ENCODE data around the gene GET3.
A peak's percentile ranks its signal among the peaks of the same experiment; 100 is the strongest.

Gene GET3

DNA sequence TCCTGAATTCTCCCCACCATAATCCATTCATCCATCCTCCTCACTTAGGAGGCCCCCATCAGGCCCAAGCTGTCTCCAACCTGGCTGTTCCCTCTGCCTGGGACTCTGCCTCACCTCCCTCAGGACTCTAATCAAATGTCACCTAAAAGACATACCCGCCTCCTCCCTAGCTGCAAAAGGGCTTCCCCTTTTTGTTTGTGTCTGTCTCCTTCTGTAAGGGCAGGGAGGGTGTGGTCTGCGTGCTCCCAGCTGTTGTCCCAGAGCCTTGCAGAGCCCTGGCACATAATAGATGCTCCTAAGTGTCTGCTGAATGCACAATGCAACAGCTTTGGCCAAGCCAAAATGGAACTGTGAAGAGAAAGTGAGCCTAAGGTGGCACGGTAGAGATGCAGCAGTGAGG is 7.2 kb upstream of the GET3 start:
- Histone ChIP-seq H3K36me3 (ENCODE audit: control insufficient read depth, insufficient read depth, low read length) (peaks cover 35% of the 10 kb centered on the region), H3K4me1 (ENCODE audit: control insufficient read depth, insufficient read depth, low read length) (peaks cover 8% of the 10 kb centered on the region), H3K27me3 (ENCODE audit: control insufficient read depth, insufficient read depth, low read length) (no peaks in the 10 kb centered on the region), H3K9ac (ENCODE audit: low read depth, low read length) (no peak overlapping the region), H3K27ac (ENCODE audit: low read depth, low read length) (no peak overlapping the region), H3K9me3 (ENCODE audit: control insufficient read depth, insufficient read depth, low read length) (no peaks in the 10 kb centered on the region), H3K4me3 (ENCODE audit: low read depth, low read length) (no peak overlapping the region)

- no peak overlapping the region for H3K9ac ChIP-seq (ENCODE audit: low read depth, low read length)
- peaks cover 8% of the 10 kb centered on the region for H3K4me1 ChIP-seq (ENCODE audit: control insufficient read depth, insufficient read depth, low read length)
- no peaks in the 10 kb centered on the region for H3K27me3 ChIP-seq (ENCODE audit: control insufficient read depth, insufficient read depth, low read length)
- no peak overlapping the region for H3K27ac ChIP-seq (ENCODE audit: low read depth, low read length)
- H3K36me3 ChIP-seq (ENCODE audit: control insufficient read depth, insufficient read depth, low read length), result peaks cover 35% of the 10 kb centered on the region
- H3K9me3 ChIP-seq (ENCODE audit: control insufficient read depth, insufficient read depth, low read length), result no peaks in the 10 kb centered on the region
- no peak overlapping the region for H3K4me3 ChIP-seq (ENCODE audit: low read depth, low read length)
Observed at GRCh38 chr19:12731337-12731736, 6.0 kb upstream of the GET3 start.

GRCh38 chr19:12733369-12734214 is 3.7 kb upstream of the GET3 start:
- Histone ChIP-seq H3K36me3 (ENCODE audit: control insufficient read depth, insufficient read depth, low read length) (peaks cover 36% of the 10 kb centered on the region), H3K9ac (ENCODE audit: low read depth, low read length) (peak overlapping the region; percentile 85), H3K4me1 (ENCODE audit: control insufficient read depth, insufficient read depth, low read length) (peaks cover 4% of the 10 kb centered on the region; the same call in 1 of the 2 replicates), H3K27ac (ENCODE audit: low read depth, low read length) (peak overlapping the region; percentile 92), H3K4me3 (ENCODE audit: low read depth, low read length) (peak overlapping the region; percentile 97), H3K27me3 (ENCODE audit: control insufficient read depth, insufficient read depth, low read length) (no peaks in the 10 kb centered on the region), H3K9me3 (ENCODE audit: control insufficient read depth, insufficient read depth, low read length) (no peaks in the 10 kb centered on the region)

GRCh38 chr19:12737835-12738351 is 596 bp downstream of the GET3 start:
- peak overlapping the region; percentile 94 for H3K27ac ChIP-seq (ENCODE audit: low read depth, low read length)
- H3K4me1 ChIP-seq (ENCODE audit: control insufficient read depth, insufficient read depth, low read length), result peaks cover 4% of the 10 kb centered on the region; the same call in 1 of the 2 replicates
- H3K9ac ChIP-seq (ENCODE audit: low read depth, low read length), result peak overlapping the region; percentile 98

GRCh38 chr19:12745166-12745897 is 8.0 kb downstream of the GET3 start:
- no peaks in the 10 kb centered on the region for H3K4me1 ChIP-seq (ENCODE audit: control insufficient read depth, insufficient read depth, low read length)
- H3K9ac ChIP-seq (ENCODE audit: low read depth, low read length), result no peak overlapping the region
- H3K9me3 ChIP-seq (ENCODE audit: control insufficient read depth, insufficient read depth, low read length), result no peaks in the 10 kb centered on the region
- H3K4me3 ChIP-seq (ENCODE audit: low read depth, low read length), result no peak overlapping the region
- H3K36me3 ChIP-seq (ENCODE audit: control insufficient read depth, insufficient read depth, low read length), result peaks cover 44% of the 10 kb centered on the region
- H3K27me3 ChIP-seq (ENCODE audit: control insufficient read depth, insufficient read depth, low read length), result no peaks in the 10 kb centered on the region
- H3K27ac ChIP-seq (ENCODE audit: low read depth, low read length), result no peak overlapping the region

More at GRCh38 chr19:12737835-12738351, 596 bp downstream of the GET3 start:
- Histone ChIP-seq H3K9me3 (ENCODE audit: control insufficient read depth, insufficient read depth, low read length) (no peaks in the 10 kb centered on the region), H3K27me3 (ENCODE audit: control insufficient read depth, insufficient read depth, low read length) (no peaks in the 10 kb centered on the region), H3K4me3 (ENCODE audit: low read depth, low read length) (peak overlapping the region; percentile 90), H3K36me3 (ENCODE audit: control insufficient read depth, insufficient read depth, low read length) (peaks cover 24% of the 10 kb centered on the region)

GRCh38 chr19:12748489-12748888 is 11.2 kb downstream of the GET3 start:
- Histone ChIP-seq H3K36me3 (ENCODE audit: control insufficient read depth, insufficient read depth, low read length) (peaks cover 33% of the 10 kb centered on the region), H3K9me3 (ENCODE audit: control insufficient read depth, insufficient read depth, low read length) (no peaks in the 10 kb centered on the region), H3K27me3 (ENCODE audit: control insufficient read depth, insufficient read depth, low read length) (no peaks in the 10 kb centered on the region), H3K4me3 (ENCODE audit: low read depth, low read length) (no peak overlapping the region), H3K9ac (ENCODE audit: low read depth, low read length) (no peak overlapping the region), H3K27ac (ENCODE audit: low read depth, low read length) (no peak overlapping the region), H3K4me1 (ENCODE audit: control insufficient read depth, insufficient read depth, low read length) (peaks cover 4% of the 10 kb centered on the region; the same call in 1 of the 2 replicates)

GRCh38 chr19:12749938-12750521 is 12.7 kb downstream of the GET3 start:
- no peak overlapping the region for H3K9ac ChIP-seq (ENCODE audit: low read depth, low read length)
- H3K27me3 ChIP-seq (ENCODE audit: control insufficient read depth, insufficient read depth, low read length), result no peaks in the 10 kb centered on the region
- no peak overlapping the region for H3K27ac ChIP-seq (ENCODE audit: low read depth, low read length)
- H3K4me1 ChIP-seq (ENCODE audit: control insufficient read depth, insufficient read depth, low read length), result peaks cover 4% of the 10 kb centered on the region; the same call in 1 of the 2 replicates
- no peak overlapping the region for H3K4me3 ChIP-seq (ENCODE audit: low read depth, low read length)
- H3K36me3 ChIP-seq (ENCODE audit: control insufficient read depth, insufficient read depth, low read length), result peaks cover 25% of the 10 kb centered on the region
- no peaks in the 10 kb centered on the region for H3K9me3 ChIP-seq (ENCODE audit: control insufficient read depth, insufficient read depth, low read length)

DNA sequence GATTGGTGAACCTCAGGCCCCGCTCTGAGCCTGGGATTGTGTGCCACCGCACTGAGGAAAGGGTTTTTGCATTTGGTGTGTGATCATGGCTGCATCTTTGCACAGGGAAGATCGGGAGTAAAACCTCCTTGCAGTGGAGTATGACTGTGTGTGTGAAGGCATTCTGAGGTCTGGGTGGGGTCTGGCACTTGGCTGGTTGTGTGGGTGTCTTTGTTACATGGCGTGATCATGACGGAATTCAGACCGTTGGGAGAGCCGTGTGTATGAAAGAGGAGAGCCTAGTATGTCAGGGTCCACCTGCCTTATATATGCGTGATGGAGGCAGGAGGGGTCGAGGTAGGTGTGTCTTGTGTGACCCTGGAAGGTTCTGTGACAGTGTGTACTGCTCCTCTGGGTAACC is 13.6 kb downstream of the GET3 start:
- Histone ChIP-seq H3K27ac (ENCODE audit: low read depth, low read length) (no peak overlapping the region), H3K9me3 (ENCODE audit: control insufficient read depth, insufficient read depth, low read length) (no peaks in the 10 kb centered on the region), H3K27me3 (ENCODE audit: control insufficient read depth, insufficient read depth, low read length) (no peaks in the 10 kb centered on the region), H3K9ac (ENCODE audit: low read depth, low read length) (no peak overlapping the region), H3K4me1 (ENCODE audit: control insufficient read depth, insufficient read depth, low read length) (peaks cover 4% of the 10 kb centered on the region; the same call in 1 of the 2 replicates), H3K4me3 (ENCODE audit: low read depth, low read length) (no peak overlapping the region), H3K36me3 (ENCODE audit: control insufficient read depth, insufficient read depth, low read length) (peaks cover 17% of the 10 kb centered on the region)

- Histone ChIP-seq H3K4me1 (ENCODE audit: control insufficient read depth, insufficient read depth, low read length) (peaks cover 4% of the 10 kb centered on the region; the same call in 1 of the 2 replicates), H3K27ac (ENCODE audit: low read depth, low read length) (no peak within 1 kb of the TSS), H3K9ac (ENCODE audit: low read depth, low read length) (no peak within 1 kb of the TSS), H3K27me3 (ENCODE audit: control insufficient read depth, insufficient read depth, low read length) (no peaks in the 10 kb centered on the region), H3K36me3 (ENCODE audit: control insufficient read depth, insufficient read depth, low read length) (peaks cover 10% of the 10 kb centered on the region), H3K4me3 (ENCODE audit: low read depth, low read length) (peak within 1 kb of the TSS; percentile 55), H3K9me3 (ENCODE audit: control insufficient read depth, insufficient read depth, low read length) (no peaks in the 10 kb centered on the region)
Observed at GRCh38 chr19:12751635-12752034, 14.3 kb downstream of the GET3 start, which contains the start of gene BEST2. Gene BEST2, plus strand, starts transcription at chr19:12751791. Its CDS starts 802 bp downstream, at chr19:12752593.

GRCh38 chr19:12752056-12752781 is 14.9 kb downstream of the GET3 start:
- Histone ChIP-seq H3K27ac (ENCODE audit: low read depth, low read length) (no peak overlapping the region), H3K27me3 (ENCODE audit: control insufficient read depth, insufficient read depth, low read length) (no peaks in the 10 kb centered on the region), H3K4me1 (ENCODE audit: control insufficient read depth, insufficient read depth, low read length) (peaks cover 4% of the 10 kb centered on the region; the same call in 1 of the 2 replicates), H3K4me3 (ENCODE audit: low read depth, low read length) (peak overlapping the region; percentile 55), H3K9ac (ENCODE audit: low read depth, low read length) (no peak overlapping the region), H3K36me3 (ENCODE audit: control insufficient read depth, insufficient read depth, low read length) (peaks cover 6% of the 10 kb centered on the region), H3K9me3 (ENCODE audit: control insufficient read depth, insufficient read depth, low read length) (no peaks in the 10 kb centered on the region)

Measured in HUES48 (cell line).